H1 (cell line): ENCODE measurements around the gene RAB7B. TPM values are rescaled to one million over a fixed set of nuclear protein-coding genes. Genes with fewer than 3 reads are reported as not detected.

Experiments used
- CTCF ChIA-PET: fragments of 300-600 bp; sonication (Branson Sonifier 250); formaldehyde crosslinking; loops from one replicate; lab custom pipeline; 2021; ENCODE audit not compliant: partially characterized antibody; lab: Charles Lee
- POLR2A ChIA-PET: fragments of 300-600 bp; sonication (Branson Sonifier 250); formaldehyde crosslinking; loops from one replicate; lab custom pipeline; 2021; ENCODE audit warnings: inconsistent platforms; ENCODE audit not compliant: partially characterized antibody; lab: Charles Lee
- DNase-seq, 2 experiments: peaks; one replicate each; pipeline versions ENCODE4 v3.0.0 to v3.0.0-alpha.2; 2010 to 2022; ENCODE audit warnings: low spot score in 2 of 2, low read depth in 1 of 2, mixed read lengths in 1 of 2
- FAIRE-seq: peaks from 2 replicates; lab custom pipeline; 2011; peaks lifted over from hg19 to GRCh38; lab: Jason Lieb, UNC
- H2AFZ ChIP-seq: 2 replicates; pipeline ENCODE4 v1.8.1; 2012; ENCODE audit warnings: low read length, inconsistent platforms
- H2AK5ac ChIP-seq: 2 replicates; pipeline ENCODE4 v1.6.1; 2013; ENCODE audit warnings: low read depth, low read length
- H2BK120ac ChIP-seq: replicated peaks from 2 replicates; pipeline ENCODE3; 2013; ENCODE audit warnings: low read depth, low read length, inconsistent platforms
- H2BK12ac ChIP-seq: 2 replicates; pipeline ENCODE4 v1.6.1; 2013; ENCODE audit warnings: low read depth, low read length
- H2BK15ac ChIP-seq: 2 replicates; pipeline ENCODE4 v1.6.1; 2013; ENCODE audit warnings: low read length
- H2BK20ac ChIP-seq: 2 replicates; pipeline ENCODE4 v1.6.1; 2013; ENCODE audit warnings: low read length
- H2BK5ac ChIP-seq: 2 replicates; pipeline ENCODE4 v1.6.1; 2013; ENCODE audit warnings: low read depth, low read length
- H3K14ac ChIP-seq: 2 replicates; pipeline ENCODE4 v1.6.1; 2013; ENCODE audit warnings: inconsistent platforms; ENCODE audit not compliant: insufficient read length
- H3K18ac ChIP-seq: 2 replicates; pipeline ENCODE4 v1.6.1; 2013; ENCODE audit warnings: low read length; ENCODE audit errors: extremely low read depth
- H3K23ac ChIP-seq: 2 replicates; pipeline ENCODE4 v1.6.1; 2013; ENCODE audit warnings: inconsistent platforms; ENCODE audit not compliant: insufficient read length
- H3K23me2 ChIP-seq: 2 replicates; pipeline ENCODE4 v1.6.1; 2013; ENCODE audit warnings: low read depth, low read length
- H3K27ac ChIP-seq: 2 replicates; pipeline ENCODE4 v1.6.1; 2011; ENCODE audit warnings: low read depth, low read length, inconsistent platforms
- H3K27me3 ChIP-seq, 4 experiments: replicated peaks in 1 of 4; 1 replicate in 1 of 4; 2 replicates in 3 of 4; pipeline versions ENCODE4 v1.6.1 to v1.8.1; 2011 to 2013; ENCODE audit warnings: low read length in 3 of 4, mild to moderate bottlenecking in 3 of 4, inconsistent platforms in 2 of 4, mixed read lengths in 2 of 4, moderate library complexity in 1 of 4; ENCODE audit not compliant: control insufficient read depth in 3 of 4, insufficient read depth in 3 of 4; ENCODE audit errors: extremely low read depth in 1 of 4
- H3K36me3 ChIP-seq, 4 experiments: 2 replicates each; pipeline versions ENCODE4 v1.6.1 to v1.8.1; 2011 to 2013; ENCODE audit warnings: mild to moderate bottlenecking in 4 of 4, low read length in 3 of 4, moderate library complexity in 2 of 4, control low read depth in 1 of 4, inconsistent platforms in 1 of 4; ENCODE audit not compliant: insufficient read depth in 4 of 4, control insufficient read depth in 2 of 4
- H3K4ac ChIP-seq: replicated peaks from 2 replicates; pipeline ENCODE3; 2013; ENCODE audit warnings: low read length, low read depth, mixed read lengths, inconsistent platforms; ENCODE audit not compliant: insufficient read length
- H3K4me1 ChIP-seq, 4 experiments: replicated peaks in 1 of 4; 1 replicate in 1 of 4; 2 replicates in 3 of 4; pipeline versions ENCODE4 v1.6.1 to v1.8.1; 2011 to 2013; ENCODE audit warnings: low read length in 3 of 4, inconsistent platforms in 2 of 4, mixed read lengths in 1 of 4; ENCODE audit not compliant: insufficient read depth in 4 of 4, control insufficient read depth in 3 of 4
- H3K4me2 ChIP-seq, 2 experiments: 2 replicates each; pipeline versions ENCODE4 v1.6.1 to v1.8.1; 2011 to 2013; ENCODE audit warnings: low read depth in 2 of 2, low read length in 2 of 2, control low read depth in 1 of 2, inconsistent platforms in 1 of 2, mild to moderate bottlenecking in 1 of 2; ENCODE audit not compliant: insufficient read depth in 1 of 2
- H3K4me3 ChIP-seq, 4 experiments: fragments of 200-600, 300-600 bp in 1 of 4; sonication (generic), shearing (Covaris generic), sonication (Bioruptor Twin) in 1 of 4; 2 replicates each; pipeline versions ENCODE4 v1.5.1 to v1.8.1; 2011 to 2016; ENCODE audit warnings: low read length in 4 of 4, low read depth in 3 of 4, control low read depth in 2 of 4, inconsistent platforms in 2 of 4, mild to moderate bottlenecking in 2 of 4, mixed read lengths in 1 of 4, moderate library complexity in 1 of 4; ENCODE audit not compliant: insufficient read depth in 2 of 4; ENCODE audit errors: extremely low read depth in 1 of 4
- H3K56ac ChIP-seq: replicated peaks from 2 replicates; pipeline ENCODE3; 2013; ENCODE audit warnings: low read depth, mild to moderate bottlenecking, mixed read lengths, low read length, inconsistent platforms; ENCODE audit not compliant: insufficient read length
- H3K79me1 ChIP-seq: 2 replicates; pipeline ENCODE4 v1.6.1; 2013; ENCODE audit warnings: low read depth, low read length, control low read depth
- H3K79me2 ChIP-seq, 2 experiments: 2 replicates each; pipeline versions ENCODE4 v1.6.1 to v1.8.1; 2012 to 2013; ENCODE audit warnings: low read length in 2 of 2, mild to moderate bottlenecking in 2 of 2, inconsistent platforms in 1 of 2; ENCODE audit not compliant: insufficient read depth in 2 of 2, control insufficient read depth in 1 of 2
- H3K9ac ChIP-seq, 4 experiments: replicated peaks in 1 of 4; 1 replicate in 1 of 4; 2 replicates in 3 of 4; pipeline versions ENCODE4 v1.6.1 to v1.8.1; 2011 to 2013; ENCODE audit warnings: low read depth in 3 of 4, low read length in 3 of 4, control low read depth in 2 of 4, mild to moderate bottlenecking in 2 of 4, moderate library complexity in 2 of 4, inconsistent platforms in 1 of 4; ENCODE audit errors: extremely low read depth in 1 of 4
- H3K9me3 ChIP-seq, 2 experiments: 2 replicates each; pipeline versions ENCODE4 v1.6.1 to v1.8.1; 2012 to 2013; ENCODE audit warnings: mild to moderate bottlenecking in 2 of 2, moderate library complexity in 2 of 2, control low read depth in 1 of 2, inconsistent platforms in 1 of 2, low read depth in 1 of 2, low read length in 1 of 2, mixed read lengths in 1 of 2; ENCODE audit not compliant: insufficient read depth in 2 of 2
- H4K20me1 ChIP-seq, 2 experiments: replicated peaks in 1 of 2; 2 replicates each; pipeline versions ENCODE3 to v1.8.1; 2011 to 2013; ENCODE audit warnings: inconsistent platforms in 2 of 2, low read length in 2 of 2, mild to moderate bottlenecking in 1 of 2; ENCODE audit not compliant: insufficient read depth in 2 of 2, control insufficient read depth in 1 of 2
- H4K5ac ChIP-seq: 2 replicates; pipeline ENCODE4 v1.6.1; 2013; ENCODE audit warnings: low read length, low read depth, mixed read lengths, inconsistent platforms; ENCODE audit not compliant: insufficient read length
- H4K8ac ChIP-seq: 2 replicates; pipeline ENCODE4 v1.8.0; 2013; ENCODE audit warnings: mild to moderate bottlenecking, moderate library complexity, low read length, inconsistent platforms; ENCODE audit not compliant: insufficient read depth; ENCODE audit errors: extremely low read depth
- H4K91ac ChIP-seq: replicated peaks from 2 replicates; pipeline ENCODE3; 2013; ENCODE audit warnings: low read length, mixed read lengths, inconsistent platforms; ENCODE audit not compliant: insufficient read length
- ASH2L ChIP-seq: fragments of 200-600, 300-600 bp; sonication (generic); IDR thresholded peaks from one replicate; pipeline ENCODE4 v1.7.1; 2017; ENCODE audit warnings: low read length
- CREB1 ChIP-seq: IDR thresholded peaks from 2 replicates; pipeline ENCODE4 v1.6.1; 2012; ENCODE audit warnings: inconsistent platforms
- EGR1 ChIP-seq: IDR thresholded peaks from 2 replicates; pipeline ENCODE4 v1.6.1; 2011; ENCODE audit warnings: low read depth, low read length, borderline replicate concordance
- FOSL1 ChIP-seq: IDR thresholded peaks from 2 replicates; pipeline ENCODE4 v1.6.1; 2011; ENCODE audit warnings: mild to moderate bottlenecking, low read depth, low read length, moderate library complexity; ENCODE audit not compliant: insufficient read depth
- GTF2F1 ChIP-seq: IDR thresholded peaks from 2 replicates; pipeline ENCODE4 v1.6.1; 2012; ENCODE audit warnings: low read depth, low read length, improper control_type of control experiment, borderline replicate concordance
- HDAC2 ChIP-seq, 2 experiments: fragments of 300-600 bp in 1 of 2; sonication (generic) in 1 of 2; IDR thresholded peaks; 2 replicates each; pipeline ENCODE4 v1.6.1; 2011 to 2012; ENCODE audit warnings: low read depth in 2 of 2, low read length in 2 of 2, mild to moderate bottlenecking in 2 of 2, moderate library complexity in 2 of 2, borderline replicate concordance in 1 of 2, inconsistent platforms in 1 of 2
- JUND ChIP-seq: IDR thresholded peaks from 2 replicates; pipeline ENCODE4 v1.6.1; 2011; ENCODE audit warnings: mild to moderate bottlenecking, improper control_type of control experiment, low read length
- SIN3A ChIP-seq, 2 experiments: IDR thresholded peaks in 1 of 2; conservative IDR thresholded peaks in 1 of 2; 2 replicates each; pipeline ENCODE4 v1.6.1; 2011 to 2012; ENCODE audit warnings: low read length in 2 of 2, improper control_type of control experiment in 1 of 2, low read depth in 1 of 2, mild to moderate bottlenecking in 1 of 2
- SIX5 ChIP-seq: IDR thresholded peaks from 2 replicates; pipeline ENCODE4 v1.6.1; 2011; ENCODE audit warnings: mild to moderate bottlenecking, low read depth, low read length
- whole genome bisulfite sequencing, 2 experiments: shearing (Covaris generic) in 1 of 2; methylation state at CpG; one replicate each; pipeline versions ENCODE4 v1.1.6 to v1.1.7; 2013 to 2015; ENCODE audit warnings: low lambda C conversion rate in 2 of 2, mixed read lengths in 2 of 2, inconsistent platforms in 1 of 2, low coverage in 1 of 2, missing lambda C conversion rate in 1 of 2; ENCODE audit not compliant: insufficient replicate concordance in 2 of 2, insufficient coverage in 1 of 2, insufficient read length in 1 of 2; ENCODE audit errors: extremely low coverage in 1 of 2, missing lambda C conversion rate in 1 of 2; 5-methylcytosine and 5-hydroxymethylcytosine counted together
- polyA plus RNA-seq, 7 experiments: library from polyadenylated mRNA; depleted of rRNA in 3 of 7; stranded (reverse) in 5 of 7; unstranded in 2 of 7; fragments of >200 nt in 5 of 7; fragments of 200-250 nt in 2 of 7; gene quantifications; 1 replicate in 5 of 7; 2 replicates in 1 of 7; 4 replicates in 1 of 7; pipeline versions ENCODE4 v1.2.1 to v1.2.3, GENCODE V29; 2011 to 2013; ENCODE audit warnings: missing spikeins in 2 of 7, mixed read lengths in 2 of 7
- total RNA-seq: library from RNA; stranded (reverse); fragmentation: NEBNext Ultra II Directional; extraction: Animal tissue kit (Norgen Biotek cat#: 25700); gene quantifications from 2 replicates; pipeline ENCODE4 v1.2.1, GENCODE V29; 2021
- TF ChIP-seq, protein P1 (sequence below): IDR thresholded peaks from 2 replicates; pipeline ENCODE4 v1.6.1; 2012; ENCODE audit warnings: low read length, inconsistent platforms

The RAB7B gene
- total and polyA plus RNA-seq, 2 of the 8 experiments (the other 6 are each of a cell fraction or from before 2014, with no cell fraction given), result 0.05 TPM; not detected in 1

DNA sequence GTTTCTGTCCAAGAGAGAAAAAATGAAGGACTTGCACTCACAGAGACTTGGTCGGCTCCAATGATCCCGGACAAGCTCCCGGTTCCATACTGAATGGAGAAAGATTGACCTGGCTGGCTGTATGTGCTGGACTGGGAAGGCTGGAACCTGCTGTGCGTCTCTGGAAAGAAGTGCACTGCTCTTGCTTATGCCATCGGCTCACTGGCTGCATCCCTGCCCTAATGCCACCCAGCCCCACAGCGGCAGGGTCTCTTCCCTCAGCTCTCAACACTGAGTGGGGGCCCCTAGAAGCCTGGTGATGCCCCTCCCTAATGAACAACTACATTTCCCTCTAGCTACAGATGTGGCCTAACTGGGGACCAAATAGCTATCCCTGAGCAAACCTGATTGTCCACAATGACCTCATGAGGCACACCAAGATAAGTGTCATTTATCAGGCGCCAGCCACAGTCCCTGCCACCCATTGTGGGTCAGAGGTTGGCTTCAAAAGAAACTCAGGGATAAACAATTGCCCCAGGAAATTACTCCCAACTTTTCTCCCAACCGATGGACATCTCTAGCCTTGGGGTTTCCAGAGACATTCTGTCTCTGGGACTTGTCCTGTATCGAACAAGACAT lies 17.9 kb upstream of the RAB7B start:
- no peak for FAIRE-seq
- TF ChIP-seq JUND (no peak), SIX5 (no peak), GTF2F1 (no peak), SIN3A (conservative IDR thresholded peaks at IDR 0.05 in 1 of 2, IDR thresholded peaks at IDR 0.05 in 1 of 2; ENCODE audit: low read depth in 1 of 2, low read length in 2 of 2) (no peak), FOSL1 (no peak), ASH2L (no peak), HDAC2 (IDR thresholded peaks at IDR 0.05; ENCODE audit: borderline replicate concordance in 1 of 2, low read depth in 2 of 2, low read length in 2 of 2) (no peak), CREB1 (no peak), EGR1 (no peak)
- TF ChIP-seq, protein P1, sequence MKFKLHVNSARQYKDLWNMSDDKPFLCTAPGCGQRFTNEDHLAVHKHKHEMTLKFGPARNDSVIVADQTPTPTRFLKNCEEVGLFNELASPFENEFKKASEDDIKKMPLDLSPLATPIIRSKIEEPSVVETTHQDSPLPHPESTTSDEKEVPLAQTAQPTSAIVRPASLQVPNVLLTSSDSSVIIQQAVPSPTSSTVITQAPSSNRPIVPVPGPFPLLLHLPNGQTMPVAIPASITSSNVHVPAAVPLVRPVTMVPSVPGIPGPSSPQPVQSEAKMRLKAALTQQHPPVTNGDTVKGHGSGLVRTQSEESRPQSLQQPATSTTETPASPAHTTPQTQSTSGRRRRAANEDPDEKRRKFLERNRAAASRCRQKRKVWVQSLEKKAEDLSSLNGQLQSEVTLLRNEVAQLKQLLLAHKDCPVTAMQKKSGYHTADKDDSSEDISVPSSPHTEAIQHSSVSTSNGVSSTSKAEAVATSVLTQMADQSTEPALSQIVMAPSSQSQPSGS, result no peak

More for the DNA sequence above, 17.9 kb upstream of the RAB7B start:
- Histone ChIP-seq H2BK120ac (no peak overlapping the region), H3K4me2 (no peak overlapping the region), H4K5ac (no peak overlapping the region), H2BK5ac (no peak overlapping the region), H3K23ac (no peak overlapping the region), H4K8ac (no peak overlapping the region), H3K14ac (no peak overlapping the region), H3K18ac (no peak overlapping the region; the same call in 1 of the 2 replicates), H3K36me3 (no peaks in the 10 kb centered on the region), H3K4me3 (no peak overlapping the region), H2BK20ac (no peak overlapping the region), H3K23me2 (no peaks in the 10 kb centered on the region), H2AK5ac (no peak overlapping the region), H3K9me3 (no peaks in the 10 kb centered on the region), H3K27ac (no peak overlapping the region), H4K20me1 (no peaks in the 10 kb centered on the region), H4K91ac (no peak overlapping the region), H3K56ac (no peak overlapping the region), H3K79me1 (no peaks in the 10 kb centered on the region), H2BK15ac (no peak overlapping the region), H3K79me2 (no peaks in the 10 kb centered on the region), H2AFZ (no peak overlapping the region), H2BK12ac (no peak overlapping the region), H3K27me3 (no peaks in the 10 kb centered on the region; a peak in 1 of 7 replicates), H3K9ac (no peak overlapping the region), H3K4ac (no peak overlapping the region), H3K4me1 (no peaks in the 10 kb centered on the region)
- CTCF ChIA-PET, result interaction anchor here (0.6 to 2.4 kb wide), 6 partner anchors 10 to 230 kb away, joined by 3 to 23 read pairs (median 3); no protein-coding TSS in a partner anchor
- 86% methylated on average over 9 of the region's 9 CpGs; no CpG with 5 or more reads in 1 of the 2 experiments for WGBS, 2 experiments
- POLR2A ChIA-PET, result no interaction called here
- no peak for DNase-seq
